ENCODE results near the gene ERC1.
"Not testable (repeated sequence)": the region's sequence is repeated elsewhere in the genome, so short reads cannot be mapped to it uniquely, and the experiment has no call there.

Gene ERC1

DNA sequence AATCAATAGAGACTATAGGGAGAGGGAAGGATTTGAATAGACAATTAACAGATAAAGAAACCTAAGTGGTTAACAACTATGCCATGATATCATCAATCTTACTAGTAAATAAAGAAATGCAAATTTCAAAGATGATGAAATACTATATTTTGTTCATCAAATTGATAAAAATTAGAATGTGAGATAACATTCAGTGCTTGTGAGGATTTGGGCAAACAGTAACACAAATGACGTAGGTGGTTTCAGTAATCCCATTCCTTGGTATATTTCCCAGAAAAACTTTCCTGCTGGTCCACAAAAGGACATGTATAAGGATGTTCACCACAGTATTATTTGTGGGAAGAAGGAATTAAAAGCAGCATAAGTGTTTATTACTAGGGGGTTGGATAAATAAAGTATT, 136.0 kb downstream of the ERC1 start:
- DNase-seq (ENCODE audit: insufficient read length, low spot score) (no peak), FAIRE-seq (no peak)
- TF ChIP-seq TAF1 (IDR thresholded peaks at IDR 0.05; ENCODE audit: low read depth, low read length), result no peak
- TF ChIP-seq SPI1 (IDR thresholded peaks at IDR 0.05; ENCODE audit: low read depth, low read length), result no peak
- no peak for TF ChIP-seq POLR2AphosphoS5 (IDR thresholded peaks at IDR 0.05; ENCODE audit: low read depth, low read length)
- no peak for TF ChIP-seq POLR2A (IDR thresholded peaks at IDR 0.05; ENCODE audit: low read depth, low read length)
- no peak for TF ChIP-seq PAX5 (IDR thresholded peaks at IDR 0.05; ENCODE audit: insufficient read depth, low read length, severe bottlenecking)

DNA sequence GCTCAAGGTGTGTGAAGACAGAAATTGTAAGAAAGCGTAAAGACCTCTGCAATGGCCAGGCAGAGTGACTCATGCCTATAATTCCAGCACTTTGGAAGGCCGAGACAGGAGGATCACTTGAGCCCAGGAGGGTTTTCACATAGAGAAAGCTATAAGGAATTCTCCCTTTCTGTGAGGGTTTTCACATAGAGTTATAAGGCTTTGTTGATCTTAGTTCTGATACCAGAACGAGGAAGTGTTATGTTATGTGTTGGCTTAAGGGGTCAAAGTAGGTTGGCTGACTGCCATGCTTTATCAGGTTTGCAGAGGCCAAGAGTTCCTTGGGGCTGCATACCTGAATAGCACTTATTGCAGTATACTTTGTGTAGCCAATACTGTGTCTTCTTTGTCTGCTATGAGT, 139.1 kb downstream of the ERC1 start:
- no peak for DNase-seq (ENCODE audit: insufficient read length, low spot score)
- FAIRE-seq, result no peak

DNA sequence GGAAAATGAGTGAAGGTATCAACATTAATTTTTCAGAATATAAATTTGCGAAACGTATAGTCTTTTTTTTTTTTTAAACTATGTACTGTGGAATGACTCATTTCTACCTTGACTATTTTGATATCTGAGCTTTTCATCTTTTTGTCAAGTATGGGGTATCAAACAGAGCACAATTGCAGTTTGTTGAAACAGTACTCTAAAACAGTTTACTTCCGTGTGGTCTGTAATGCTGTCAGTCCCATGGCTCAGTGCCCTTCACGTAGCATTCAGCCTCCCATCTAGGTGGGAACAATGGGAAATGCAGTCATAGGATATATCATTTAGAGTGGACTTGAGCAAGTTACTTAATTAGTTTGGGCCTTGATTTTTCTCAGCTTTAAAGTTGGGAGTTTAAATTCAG, 139.5 kb downstream of the ERC1 start:
- no peak for FAIRE-seq
- no peak for DNase-seq (ENCODE audit: insufficient read length, low spot score)
- TF ChIP-seq PAX5 (IDR thresholded peaks at IDR 0.05; ENCODE audit: insufficient read depth, low read length, severe bottlenecking) (no peak), SPI1 (IDR thresholded peaks at IDR 0.05; ENCODE audit: low read depth, low read length) (no peak), POLR2A (IDR thresholded peaks at IDR 0.05; ENCODE audit: low read depth, low read length) (no peak), TAF1 (IDR thresholded peaks at IDR 0.05; ENCODE audit: low read depth, low read length) (no peak), POLR2AphosphoS5 (IDR thresholded peaks at IDR 0.05; ENCODE audit: low read depth, low read length) (no peak), POU2F2 (IDR thresholded peaks at IDR 0.05; ENCODE audit: low read depth, low read length) (no peak)

More for the DNA sequence above, 139.1 kb downstream of the ERC1 start:
- TF ChIP-seq PAX5 (IDR thresholded peaks at IDR 0.05; ENCODE audit: insufficient read depth, low read length, severe bottlenecking) (no peak), POU2F2 (IDR thresholded peaks at IDR 0.05; ENCODE audit: low read depth, low read length) (no peak), POLR2A (IDR thresholded peaks at IDR 0.05; ENCODE audit: low read depth, low read length) (no peak), POLR2AphosphoS5 (IDR thresholded peaks at IDR 0.05; ENCODE audit: low read depth, low read length) (no peak), SPI1 (IDR thresholded peaks at IDR 0.05; ENCODE audit: low read depth, low read length) (peak; percentile 54), TAF1 (IDR thresholded peaks at IDR 0.05; ENCODE audit: low read depth, low read length) (no peak)

DNA sequence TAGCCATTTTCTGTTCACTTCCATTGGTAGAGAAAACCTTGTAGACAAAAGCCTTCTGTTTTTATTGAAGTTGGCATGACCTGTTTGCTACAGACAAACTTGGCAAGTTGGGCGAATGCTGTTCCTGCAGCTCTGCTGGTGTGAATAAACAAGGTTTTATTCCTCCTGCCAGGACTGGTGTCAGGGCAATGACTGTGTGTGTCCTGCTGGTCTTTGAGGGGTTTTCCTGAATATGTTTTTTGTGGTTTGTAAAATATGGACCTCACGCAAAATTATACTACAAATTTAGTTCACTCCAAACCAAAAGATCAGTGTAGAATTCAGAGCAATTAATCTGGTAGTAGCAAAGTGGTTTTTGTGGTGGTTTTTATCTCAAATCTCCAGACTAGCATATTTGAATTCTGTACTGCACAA, 140.8 kb downstream of the ERC1 start:
- FAIRE-seq, result no peak
- no peak for TF ChIP-seq POLR2A (IDR thresholded peaks at IDR 0.05; ENCODE audit: low read depth, low read length)
- no peak for TF ChIP-seq POLR2AphosphoS5 (IDR thresholded peaks at IDR 0.05; ENCODE audit: low read depth, low read length)
- TF ChIP-seq POU2F2 (IDR thresholded peaks at IDR 0.05; ENCODE audit: low read depth, low read length), result no peak
- no peak for TF ChIP-seq PAX5 (IDR thresholded peaks at IDR 0.05; ENCODE audit: insufficient read depth, low read length, severe bottlenecking)
- no peak for TF ChIP-seq SPI1 (IDR thresholded peaks at IDR 0.05; ENCODE audit: low read depth, low read length)
- TF ChIP-seq TAF1 (IDR thresholded peaks at IDR 0.05; ENCODE audit: low read depth, low read length), result no peak
- DNase-seq (ENCODE audit: insufficient read length, low spot score), result no peak

DNA sequence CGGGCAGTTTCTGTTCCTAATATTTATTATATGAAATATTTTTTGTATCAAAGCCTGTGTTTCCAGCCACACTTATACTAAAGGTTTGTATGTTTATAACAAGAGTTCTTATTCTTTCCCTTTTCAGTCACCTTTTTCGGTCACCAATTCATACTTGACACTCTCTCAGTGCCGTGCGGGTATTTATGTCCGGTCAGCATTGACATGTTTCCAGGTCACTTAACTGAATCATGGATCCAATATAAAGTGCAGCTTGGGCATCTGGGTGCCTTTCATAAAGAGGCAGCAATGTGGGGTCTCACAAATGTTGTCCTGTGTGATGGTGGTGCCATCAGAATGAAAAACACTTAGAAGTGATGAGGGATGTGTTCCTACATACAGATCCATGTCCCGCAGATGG, 141.3 kb downstream of the ERC1 start:
- no peak for FAIRE-seq
- TF ChIP-seq SPI1 (IDR thresholded peaks at IDR 0.05; ENCODE audit: low read depth, low read length) (no peak), POLR2A (IDR thresholded peaks at IDR 0.05; ENCODE audit: low read depth, low read length) (no peak), PAX5 (IDR thresholded peaks at IDR 0.05; ENCODE audit: insufficient read depth, low read length, severe bottlenecking) (no peak), TAF1 (IDR thresholded peaks at IDR 0.05; ENCODE audit: low read depth, low read length) (no peak), POU2F2 (IDR thresholded peaks at IDR 0.05; ENCODE audit: low read depth, low read length) (no peak), POLR2AphosphoS5 (IDR thresholded peaks at IDR 0.05; ENCODE audit: low read depth, low read length) (no peak)
- no peak for DNase-seq (ENCODE audit: insufficient read length, low spot score)

DNA sequence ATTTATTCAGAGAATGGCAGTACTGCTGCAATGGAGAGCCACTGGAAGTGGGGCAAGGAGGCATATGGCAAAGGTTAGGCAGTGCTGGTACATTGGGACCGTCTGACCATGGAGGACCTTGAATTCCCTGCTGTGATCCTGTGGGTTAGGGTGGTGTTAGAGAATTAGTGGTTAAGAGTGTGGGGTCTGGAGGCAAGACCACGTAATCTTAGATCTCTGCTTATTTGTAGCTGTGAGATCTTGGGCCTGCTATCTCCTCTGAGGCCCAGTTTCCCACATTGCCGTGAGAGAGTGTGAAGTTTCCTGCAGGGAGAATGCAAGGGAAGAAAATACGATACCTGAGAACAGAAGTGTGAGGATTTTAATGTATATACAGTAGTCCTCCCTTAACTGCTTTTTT, 147.7 kb downstream of the ERC1 start:
- FAIRE-seq (no peak), DNase-seq (ENCODE audit: insufficient read length, low spot score) (no peak)
- TF ChIP-seq TAF1 (IDR thresholded peaks at IDR 0.05; ENCODE audit: low read depth, low read length) (no peak), POLR2AphosphoS5 (IDR thresholded peaks at IDR 0.05; ENCODE audit: low read depth, low read length) (no peak), POLR2A (IDR thresholded peaks at IDR 0.05; ENCODE audit: low read depth, low read length) (no peak)

DNA sequence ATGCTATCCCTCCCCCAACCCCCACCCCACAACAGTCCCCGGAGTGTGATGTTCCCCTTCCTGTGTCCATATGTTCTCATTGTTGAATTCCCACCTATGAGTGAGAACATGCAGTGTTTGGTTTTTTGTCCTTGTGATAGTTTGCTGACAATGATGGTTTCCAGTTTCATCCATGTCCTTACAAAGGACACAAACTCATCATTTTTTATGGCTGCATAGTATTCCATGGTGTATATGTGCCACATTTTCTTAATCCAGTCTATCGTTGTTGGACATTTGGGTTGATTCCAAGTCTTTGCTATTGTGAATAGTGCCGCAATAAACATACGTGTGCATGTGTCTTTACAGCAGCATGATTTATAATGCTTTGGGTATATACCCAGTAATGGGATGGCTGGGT, 155.7 kb downstream of the ERC1 start:
- not testable (repeated sequence) for FAIRE-seq; DNase-seq (ENCODE audit: insufficient read length, low spot score)

DNA sequence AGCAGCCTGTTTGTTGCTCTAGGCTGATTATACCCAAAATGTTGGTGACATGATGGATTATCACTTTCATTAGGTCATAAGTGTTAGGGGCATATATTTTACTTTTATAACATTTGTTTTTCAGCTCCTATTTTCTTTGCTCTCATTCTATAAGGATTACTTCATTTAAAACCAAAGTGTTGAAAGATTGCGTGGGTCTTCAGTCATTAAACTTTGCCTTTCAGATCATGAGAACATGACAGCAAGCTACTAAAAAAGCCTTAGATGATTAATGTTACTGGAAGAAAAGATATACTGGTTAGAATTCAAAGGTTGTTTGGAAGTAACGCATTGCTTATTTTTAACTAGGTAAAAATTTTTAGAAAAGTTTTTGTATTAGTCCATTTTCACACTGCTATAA, 156.8 kb downstream of the ERC1 start:
- FAIRE-seq, result no peak
- TF ChIP-seq SPI1 (IDR thresholded peaks at IDR 0.05; ENCODE audit: low read depth, low read length) (no peak), POU2F2 (IDR thresholded peaks at IDR 0.05; ENCODE audit: low read depth, low read length) (no peak), POLR2A (IDR thresholded peaks at IDR 0.05; ENCODE audit: low read depth, low read length) (no peak), TAF1 (IDR thresholded peaks at IDR 0.05; ENCODE audit: low read depth, low read length) (no peak), POLR2AphosphoS5 (IDR thresholded peaks at IDR 0.05; ENCODE audit: low read depth, low read length) (no peak), PAX5 (IDR thresholded peaks at IDR 0.05; ENCODE audit: insufficient read depth, low read length, severe bottlenecking) (no peak)
- DNase-seq (ENCODE audit: insufficient read length, low spot score), result no peak

DNA sequence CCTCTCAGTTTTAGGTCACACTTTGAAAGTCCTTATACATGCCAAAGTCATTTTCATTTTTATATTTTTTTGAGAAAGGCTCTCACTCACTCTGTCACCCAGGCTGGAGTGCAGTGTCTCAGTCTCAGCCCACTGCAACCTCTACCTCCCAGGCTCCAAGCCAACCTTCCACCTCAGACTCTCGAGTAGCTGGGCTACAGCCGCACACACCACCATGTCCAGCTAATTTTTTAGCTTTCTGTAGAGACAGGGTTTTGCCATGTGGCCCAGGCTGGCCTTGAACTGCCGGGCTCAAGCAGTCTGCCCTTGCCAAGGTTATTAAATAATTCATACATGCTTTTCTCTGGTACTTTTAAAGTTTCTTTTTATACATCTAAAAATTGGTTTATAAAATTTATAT, 166.0 kb downstream of the ERC1 start:
- DNase-seq (ENCODE audit: insufficient read length, low spot score) (no peak), FAIRE-seq (no peak)
- TF ChIP-seq POLR2A (IDR thresholded peaks at IDR 0.05; ENCODE audit: low read depth, low read length), result no peak
- TF ChIP-seq SPI1 (IDR thresholded peaks at IDR 0.05; ENCODE audit: low read depth, low read length), result no peak
- no peak for TF ChIP-seq POU2F2 (IDR thresholded peaks at IDR 0.05; ENCODE audit: low read depth, low read length)
- no peak for TF ChIP-seq TAF1 (IDR thresholded peaks at IDR 0.05; ENCODE audit: low read depth, low read length)
- TF ChIP-seq POLR2AphosphoS5 (IDR thresholded peaks at IDR 0.05; ENCODE audit: low read depth, low read length), result no peak
- no peak for TF ChIP-seq PAX5 (IDR thresholded peaks at IDR 0.05; ENCODE audit: insufficient read depth, low read length, severe bottlenecking)

DNA sequence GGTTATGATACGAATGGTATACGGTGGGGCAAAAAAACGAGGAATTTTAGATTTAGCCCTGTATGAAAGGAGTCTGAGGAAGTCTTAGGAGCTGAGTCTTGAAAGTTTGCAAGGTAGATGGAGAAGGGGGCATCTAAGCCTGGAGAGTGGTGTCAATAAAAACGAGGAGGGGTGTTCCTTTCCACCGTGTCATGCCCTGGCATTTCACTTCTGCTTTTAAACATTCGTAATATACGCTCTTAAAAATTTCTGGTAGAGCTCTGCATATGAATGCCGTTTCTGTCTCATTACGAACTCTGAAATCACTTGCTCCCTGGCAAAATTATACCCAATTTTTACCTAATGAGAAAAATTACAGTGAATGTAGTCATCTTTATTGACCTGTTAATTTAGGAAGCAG, 170.2 kb downstream of the ERC1 start:
- no peak for DNase-seq (ENCODE audit: insufficient read length, low spot score)
- TF ChIP-seq PAX5 (IDR thresholded peaks at IDR 0.05; ENCODE audit: insufficient read depth, low read length, severe bottlenecking) (no peak), SPI1 (IDR thresholded peaks at IDR 0.05; ENCODE audit: low read depth, low read length) (peak; percentile 69)
- no peak for FAIRE-seq
